A673 (cell line): ENCODE measurements around the gene THPO. TPM values are rescaled to one million over a fixed set of nuclear protein-coding genes. Genes with fewer than 3 reads are reported as not detected.
A peak's percentile ranks its signal among the peaks of the same experiment; 100 is the strongest.

Experiments used
- BruUV-seq: library from RNA; stranded (reverse); fragments of 400-500 nt; replicated peaks from 2 replicates; lab custom pipeline; 2021; lab: Mats Ljungman, UMichigan
- CTCF ChIA-PET: fragments of 300-600 bp; sonication (Branson Sonifier 250); formaldehyde crosslinking; loops from one replicate; lab custom pipeline; 2022; ENCODE audit warnings: antibody characterized with exemption; lab: Charles Lee
- POLR2A ChIA-PET: fragments of 300-600 bp; sonication (Branson Sonifier 250); formaldehyde crosslinking; loops from one replicate; lab custom pipeline; 2022; ENCODE audit warnings: antibody characterized with exemption; ENCODE audit not compliant: low non-redundant PET; lab: Charles Lee
- DNase-seq: peaks from one replicate; pipeline ENCODE4 v3.0.0-alpha.2; 2015; ENCODE audit warnings: low spot score
- H3K27ac ChIP-seq: fragments of 200-600 bp; sonication (generic); 2 replicates; pipeline ENCODE4 v1.5.1; 2016; ENCODE audit warnings: mixed run types, low read depth, mild to moderate bottlenecking, mixed read lengths, antibody characterized with exemption, low read length; ENCODE audit not compliant: poor library complexity, severe bottlenecking
- H3K27me3 ChIP-seq: fragments of 200-600 bp; sonication (generic); replicated peaks from 2 replicates; pipeline ENCODE4 v1.6.1; 2017; ENCODE audit warnings: mixed run types, low read depth, mild to moderate bottlenecking, mixed read lengths, antibody characterized with exemption, low read length; ENCODE audit not compliant: insufficient read depth, poor library complexity
- H3K36me3 ChIP-seq: fragments of 200-600 bp; sonication (generic); 2 replicates; pipeline ENCODE4 v1.6.1; 2016; ENCODE audit warnings: mixed run types, mild to moderate bottlenecking, mixed read lengths, antibody characterized with exemption, low read length; ENCODE audit not compliant: insufficient read depth, poor library complexity, severe bottlenecking
- H3K4me1 ChIP-seq: fragments of 200-600 bp; sonication (generic); 2 replicates; pipeline ENCODE4 v1.6.1; 2017; ENCODE audit warnings: mixed run types, mild to moderate bottlenecking, mixed read lengths, antibody characterized with exemption, low read length; ENCODE audit not compliant: insufficient read depth, poor library complexity, severe bottlenecking
- H3K4me3 ChIP-seq: fragments of 200-600 bp; sonication (generic); 2 replicates; pipeline ENCODE4 v1.5.1; 2016; ENCODE audit warnings: low read depth, mixed run types, mild to moderate bottlenecking, mixed read lengths, low read length; ENCODE audit not compliant: poor library complexity, severe bottlenecking
- H3K9me3 ChIP-seq: fragments of 200-600 bp; sonication (generic); 2 replicates; pipeline ENCODE4 v1.6.1; 2016; ENCODE audit warnings: mixed run types, low read depth, mild to moderate bottlenecking, mixed read lengths, antibody characterized with exemption, low read length; ENCODE audit not compliant: poor library complexity, severe bottlenecking
- EZH2 ChIP-seq: fragments of 200-600 bp; sonication (generic); IDR thresholded peaks from 2 replicates; pipeline ENCODE4 v1.6.1; 2017; ENCODE audit warnings: borderline replicate concordance, low read depth, mild to moderate bottlenecking, mixed read lengths, antibody characterized with exemption, low read length; ENCODE audit not compliant: poor library complexity, severe bottlenecking
- intact Hi-C: fragments of 100-400 bp; cut with micrococcal nuclease; formaldehyde crosslinking; loops from one replicate; pipeline ENCODE4 v1.10.0; 2022; ENCODE audit not compliant: unreplicated experiment
- total RNA-seq: library from RNA; stranded (reverse); gene quantifications from 2 replicates; pipeline ENCODE4 v1.2.3, GENCODE V29; 2021
- TF ChIP-seq, protein P1 (sequence below): fragments of 300-800, 200-600 bp; sonication (generic); conservative IDR thresholded peaks from 2 replicates; pipeline ENCODE4 v1.5.1; 2017; ENCODE audit warnings: low read depth, mild to moderate bottlenecking, antibody characterized with exemption, low read length, moderate library complexity, mixed read lengths

THPO gene
- total RNA-seq, 1 experiment from 2014 or later, result not detected

GRCh38 chr3:184366619-184367289 lies 11.3 kb downstream of the THPO start:
- H3K27me3 ChIP-seq, result no peaks in the 10 kb centered on the region

DNA sequence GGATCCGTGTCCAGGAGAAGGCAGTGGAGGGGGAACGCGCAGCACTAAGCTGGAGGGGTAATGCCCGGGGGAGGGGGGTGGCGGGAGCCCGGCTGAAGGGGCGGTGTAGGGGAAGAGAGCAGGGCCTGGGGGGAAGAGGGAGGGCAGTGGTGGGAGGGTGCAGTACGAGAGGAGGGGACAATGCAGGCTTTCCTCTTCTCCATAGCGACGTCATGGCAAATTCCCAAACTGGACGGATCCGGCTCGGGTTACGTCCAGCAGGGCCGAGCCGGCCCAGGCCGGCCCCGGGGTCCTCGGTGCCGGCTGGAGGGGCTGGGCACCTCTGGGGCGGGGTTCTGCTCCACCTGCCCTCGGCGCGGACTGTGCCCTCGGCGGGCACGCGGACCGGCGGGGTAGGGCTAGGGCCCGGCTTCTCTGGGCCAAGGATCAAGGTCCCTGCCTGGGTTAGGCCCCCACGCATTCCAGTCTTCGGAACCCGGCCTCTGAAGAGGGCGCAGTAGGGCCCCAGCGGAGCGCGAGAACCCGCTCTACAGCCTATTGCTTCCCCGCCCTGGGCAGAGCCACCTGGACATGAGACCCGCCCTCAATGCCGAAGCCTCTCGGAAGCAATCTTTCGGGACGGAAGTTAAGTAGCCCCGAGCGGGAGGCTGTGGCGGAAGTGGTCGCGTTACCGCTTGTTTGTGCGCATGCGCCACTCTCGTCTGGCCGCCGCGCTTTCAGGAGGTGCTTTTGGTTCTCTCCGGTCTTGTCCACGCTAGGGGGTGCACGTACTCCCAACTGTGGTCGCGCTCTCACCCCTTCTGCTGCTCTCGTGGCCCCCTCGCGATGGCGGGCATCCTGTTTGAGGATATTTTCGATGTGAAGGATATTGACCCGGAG lies 15.1 kb downstream of the THPO start:
- intact Hi-C loops, result no loop called here
- H3K4me3 ChIP-seq, result peak overlapping the region; percentile 81
- ChIA-PET POLR2A (interaction anchor here (0.6 kb wide), 1 partner anchor 13 kb away, joined by 8 read pairs; no protein-coding TSS in a partner anchor), CTCF (interaction anchor here (0.6 to 1.0 kb wide), 2 partner anchors 9 to 1097 kb away, joined by 3 to 5 read pairs; no protein-coding TSS in a partner anchor)
- no peaks in the 10 kb centered on the region for H3K27me3 ChIP-seq
- no peak for TF ChIP-seq EZH2
- TF ChIP-seq, protein P1, sequence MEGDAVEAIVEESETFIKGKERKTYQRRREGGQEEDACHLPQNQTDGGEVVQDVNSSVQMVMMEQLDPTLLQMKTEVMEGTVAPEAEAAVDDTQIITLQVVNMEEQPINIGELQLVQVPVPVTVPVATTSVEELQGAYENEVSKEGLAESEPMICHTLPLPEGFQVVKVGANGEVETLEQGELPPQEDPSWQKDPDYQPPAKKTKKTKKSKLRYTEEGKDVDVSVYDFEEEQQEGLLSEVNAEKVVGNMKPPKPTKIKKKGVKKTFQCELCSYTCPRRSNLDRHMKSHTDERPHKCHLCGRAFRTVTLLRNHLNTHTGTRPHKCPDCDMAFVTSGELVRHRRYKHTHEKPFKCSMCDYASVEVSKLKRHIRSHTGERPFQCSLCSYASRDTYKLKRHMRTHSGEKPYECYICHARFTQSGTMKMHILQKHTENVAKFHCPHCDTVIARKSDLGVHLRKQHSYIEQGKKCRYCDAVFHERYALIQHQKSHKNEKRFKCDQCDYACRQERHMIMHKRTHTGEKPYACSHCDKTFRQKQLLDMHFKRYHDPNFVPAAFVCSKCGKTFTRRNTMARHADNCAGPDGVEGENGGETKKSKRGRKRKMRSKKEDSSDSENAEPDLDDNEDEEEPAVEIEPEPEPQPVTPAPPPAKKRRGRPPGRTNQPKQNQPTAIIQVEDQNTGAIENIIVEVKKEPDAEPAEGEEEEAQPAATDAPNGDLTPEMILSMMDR, result peak; percentile 76
- BruUV-seq, result TSS peak; percentile 59
- H3K27ac ChIP-seq, result peak overlapping the region; percentile 89
- DNase-seq, result peak; percentile 98
- peaks cover 23% of the 10 kb centered on the region for H3K36me3 ChIP-seq
- H3K4me1 ChIP-seq, result peaks cover 11% of the 10 kb centered on the region
- no peaks in the 10 kb centered on the region for H3K9me3 ChIP-seq

More at GRCh38 chr3:184366619-184367289, 11.3 kb downstream of the THPO start:
- DNase-seq, result no peak
- BruUV-seq, result TSS peak; percentile 5
- peaks cover 31% of the 10 kb centered on the region for H3K36me3 ChIP-seq
- no peak overlapping the region for H3K27ac ChIP-seq
- no peak for TF ChIP-seq EZH2
- TF ChIP-seq, protein P1, result no peak
- intact Hi-C loops, result no loop called here
- peaks cover 9% of the 10 kb centered on the region for H3K4me1 ChIP-seq
- CTCF ChIA-PET, result no interaction called here
- H3K4me3 ChIP-seq, result no peak overlapping the region
- POLR2A ChIA-PET, result no interaction called here
- H3K9me3 ChIP-seq, result no peaks in the 10 kb centered on the region

DNA sequence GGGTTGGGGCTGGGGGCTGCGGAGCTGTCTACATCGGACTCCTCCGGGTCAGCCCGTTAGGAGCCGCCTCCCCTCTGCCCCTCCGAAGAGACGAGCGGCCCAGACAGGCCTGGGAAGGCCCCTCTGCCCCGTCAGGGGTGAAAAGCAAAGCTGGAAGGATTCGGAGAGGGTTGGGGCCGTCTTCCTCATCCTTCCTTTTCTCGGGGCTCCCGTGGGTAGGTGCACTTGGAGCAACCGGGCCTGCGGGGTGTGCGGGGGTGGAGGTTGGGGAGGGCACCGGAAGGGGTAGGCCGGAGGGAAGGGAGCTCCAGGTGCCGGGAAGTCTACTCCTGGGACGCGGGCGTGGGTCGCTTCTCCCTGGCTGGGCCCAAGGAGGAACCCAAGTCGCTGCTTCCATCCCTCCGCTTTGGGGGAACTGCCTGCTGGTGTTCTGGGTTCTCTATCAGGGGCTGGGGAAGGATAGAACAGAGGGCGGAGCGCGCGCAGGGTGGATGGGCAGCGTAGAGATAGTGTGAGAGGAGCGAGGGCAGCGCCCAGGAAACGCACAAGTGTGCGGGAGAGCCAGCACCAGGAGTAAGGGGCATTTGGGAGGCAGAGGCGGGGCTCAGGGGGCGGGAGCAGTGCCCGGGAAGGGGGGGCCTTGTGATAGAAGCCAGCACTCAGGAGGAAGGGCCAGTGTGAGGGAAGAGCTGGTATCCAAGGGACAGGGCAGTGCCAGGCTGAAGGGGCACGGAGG lies 15.9 kb downstream of the THPO start:
- Histone ChIP-seq H3K4me3 (peak overlapping the region; percentile 81), H3K36me3 (peaks cover 17% of the 10 kb centered on the region), H3K4me1 (peaks cover 11% of the 10 kb centered on the region), H3K9me3 (no peaks in the 10 kb centered on the region), H3K27me3 (no peaks in the 10 kb centered on the region), H3K27ac (peak overlapping the region; percentile 89)
- intact Hi-C loops, result no loop called here
- ChIA-PET CTCF (interaction anchor here (0.6 to 1.0 kb wide), 2 partner anchors 8 to 1098 kb away, joined by 3 to 5 read pairs; no protein-coding TSS in a partner anchor), POLR2A (interaction anchor here (0.6 kb wide), 1 partner anchor 14 kb away, joined by 8 read pairs; no protein-coding TSS in a partner anchor)
- TF ChIP-seq EZH2, result no peak
- TF ChIP-seq, protein P1, result no peak
- peak; percentile 73 for DNase-seq
- no TSS peak for BruUV-seq
